Caco-2 (cell line): ENCODE measurements around the gene RORC. TPM values are rescaled to one million over a fixed set of nuclear protein-coding genes. Genes with fewer than 3 reads are reported as not detected.

Experiments
- BruUV-seq: library from RNA; stranded (reverse); fragments of 400-500 nt; replicated peaks from 2 replicates; lab custom pipeline; 2021; lab: Mats Ljungman, UMichigan
- CTCF ChIA-PET: fragments of 300-600 bp; sonication (Branson Sonifier 250); formaldehyde crosslinking; loops from one replicate; lab custom pipeline; 2022; ENCODE audit warnings: antibody characterized with exemption; lab: Charles Lee
- POLR2A ChIA-PET: fragments of 300-600 bp; sonication (Branson Sonifier 250); formaldehyde crosslinking; loops from one replicate; lab custom pipeline; 2022; ENCODE audit warnings: antibody characterized with exemption; lab: Charles Lee
- DNase-seq, 2 experiments: peaks; one replicate each; pipeline versions ENCODE4 v3.0.0 to v3.0.0-alpha.2; 2020 to 2022
- H3K27me3 ChIP-seq: replicated peaks from 2 replicates; pipeline ENCODE4 v1.6.0; 2011; ENCODE audit warnings: low read length; ENCODE audit not compliant: control insufficient read depth, insufficient read depth
- H3K36me3 ChIP-seq: 2 replicates; pipeline ENCODE4 v1.5.1; 2011; ENCODE audit warnings: low read length; ENCODE audit not compliant: control insufficient read depth, insufficient read depth
- H3K4me1 ChIP-seq: fragments of 250-450 bp; sonication (Bioruptor Pico); 2 replicates; pipeline ENCODE4 v1.5.1; 2020; ENCODE audit warnings: mild to moderate bottlenecking
- H3K4me3 ChIP-seq: 2 replicates; pipeline ENCODE4 v1.5.1; 2011; ENCODE audit warnings: low read depth, mild to moderate bottlenecking, control low read depth, low read length
- H3K9me3 ChIP-seq: fragments of 250-450 bp; sonication (Bioruptor Pico); 2 replicates; pipeline ENCODE4 v1.5.1; 2020; ENCODE audit warnings: mild to moderate bottlenecking, moderate library complexity
- H3K27ac Mint-ChIP-seq: one replicate; pipeline ENCODE4 v1.8.0; 2022; ENCODE audit warnings: mixed read lengths; ENCODE audit not compliant: unreplicated experiment
- H3K27me3 Mint-ChIP-seq: one replicate; pipeline ENCODE4 v1.8.0; 2022; ENCODE audit warnings: mixed read lengths; ENCODE audit not compliant: insufficient read depth, unreplicated experiment
- H3K36me3 Mint-ChIP-seq: one replicate; pipeline ENCODE4 v1.8.0; 2022; ENCODE audit warnings: mild to moderate bottlenecking, mixed read lengths; ENCODE audit not compliant: insufficient read depth, unreplicated experiment
- H3K4me1 Mint-ChIP-seq: one replicate; pipeline ENCODE4 v1.8.0; 2022; ENCODE audit warnings: low read depth, mixed read lengths; ENCODE audit not compliant: unreplicated experiment
- H3K4me3 Mint-ChIP-seq: one replicate; pipeline ENCODE4 v1.8.0; 2022; ENCODE audit warnings: mild to moderate bottlenecking, moderate library complexity, mixed read lengths; ENCODE audit not compliant: unreplicated experiment
- H3K9me3 Mint-ChIP-seq: one replicate; pipeline ENCODE4 v1.8.0; 2022; ENCODE audit warnings: mixed read lengths; ENCODE audit not compliant: unreplicated experiment
- intact Hi-C: fragments of 100-400 bp; cut with micrococcal nuclease; formaldehyde crosslinking; loops from one replicate; pipeline ENCODE4 v1.10.0; 2022; ENCODE audit not compliant: unreplicated experiment
- total RNA-seq: library from RNA; stranded (reverse); gene quantifications from 2 replicates; pipeline ENCODE4 v1.2.3, GENCODE V29; 2022
- TF ChIP-seq, protein P1 (sequence below), 2 experiments: fragments of 200-600 bp in 1 of 2; IDR thresholded peaks; 1 replicate in 1 of 2; 2 replicates in 1 of 2; pipeline versions ENCODE4 v1.5.1 to v1.8.0; 2011 to 2022; ENCODE audit warnings: antibody characterized with exemption in 1 of 2, control low read depth in 1 of 2, inconsistent platforms in 1 of 2, low read depth in 1 of 2, low read length in 1 of 2, mild to moderate bottlenecking in 1 of 2, moderate library complexity in 1 of 2; ENCODE audit not compliant: insufficient read depth in 1 of 2, severe bottlenecking in 1 of 2, unreplicated experiment in 1 of 2

Gene RORC
- total RNA-seq, 1 experiment from 2014 or later: not detected

DNA sequence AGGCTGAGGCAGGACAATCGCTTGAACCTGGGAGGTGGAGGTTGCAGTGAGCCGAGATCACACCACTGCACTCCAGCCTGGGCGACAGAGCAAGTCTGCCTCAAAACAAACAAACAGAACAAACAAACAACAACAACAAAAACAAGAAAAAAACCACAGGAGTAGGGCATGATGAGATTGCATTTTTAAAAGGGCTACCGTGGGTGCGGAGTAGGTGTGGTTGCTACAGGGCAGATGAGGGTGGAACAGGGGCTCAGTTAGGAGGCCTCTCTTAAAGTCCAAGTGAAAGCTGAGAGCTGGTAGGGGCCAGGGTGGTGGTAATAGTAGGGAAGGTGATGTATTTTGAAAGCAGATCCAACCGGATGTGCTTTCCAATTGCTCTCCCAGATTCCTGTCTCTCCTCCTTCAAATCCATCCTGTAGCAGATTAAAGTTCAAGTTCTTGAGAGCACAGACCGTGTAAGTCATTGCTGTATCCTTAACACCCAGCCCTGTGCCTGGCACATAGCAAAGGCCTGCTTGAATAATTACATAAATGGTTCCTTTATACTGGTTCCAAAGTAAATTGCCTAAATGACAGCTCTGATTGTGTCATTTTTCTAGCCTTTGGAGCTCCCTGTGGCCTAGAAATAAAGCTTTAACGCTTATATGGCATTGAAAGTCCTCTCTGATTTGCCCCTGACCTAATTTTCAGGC lies 22.2 kb downstream of the RORC start:
- H3K27ac Mint-ChIP-seq: peak overlapping the region; percentile 8
- ChIA-PET POLR2A (no interaction called here), CTCF (no interaction called here)
- peaks cover 12% of the 10 kb centered on the region for H3K27me3 Mint-ChIP-seq
- no peaks in the 10 kb centered on the region for H3K36me3 ChIP-seq
- TF ChIP-seq, protein P1, sequence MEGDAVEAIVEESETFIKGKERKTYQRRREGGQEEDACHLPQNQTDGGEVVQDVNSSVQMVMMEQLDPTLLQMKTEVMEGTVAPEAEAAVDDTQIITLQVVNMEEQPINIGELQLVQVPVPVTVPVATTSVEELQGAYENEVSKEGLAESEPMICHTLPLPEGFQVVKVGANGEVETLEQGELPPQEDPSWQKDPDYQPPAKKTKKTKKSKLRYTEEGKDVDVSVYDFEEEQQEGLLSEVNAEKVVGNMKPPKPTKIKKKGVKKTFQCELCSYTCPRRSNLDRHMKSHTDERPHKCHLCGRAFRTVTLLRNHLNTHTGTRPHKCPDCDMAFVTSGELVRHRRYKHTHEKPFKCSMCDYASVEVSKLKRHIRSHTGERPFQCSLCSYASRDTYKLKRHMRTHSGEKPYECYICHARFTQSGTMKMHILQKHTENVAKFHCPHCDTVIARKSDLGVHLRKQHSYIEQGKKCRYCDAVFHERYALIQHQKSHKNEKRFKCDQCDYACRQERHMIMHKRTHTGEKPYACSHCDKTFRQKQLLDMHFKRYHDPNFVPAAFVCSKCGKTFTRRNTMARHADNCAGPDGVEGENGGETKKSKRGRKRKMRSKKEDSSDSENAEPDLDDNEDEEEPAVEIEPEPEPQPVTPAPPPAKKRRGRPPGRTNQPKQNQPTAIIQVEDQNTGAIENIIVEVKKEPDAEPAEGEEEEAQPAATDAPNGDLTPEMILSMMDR (IDR thresholded peaks at IDR 0.05; ENCODE audit: insufficient read depth in 1 of 2, low read depth in 1 of 2, low read length in 1 of 2, severe bottlenecking in 1 of 2, unreplicated experiment in 1 of 2): no peak
- no TSS peak for BruUV-seq
- no peak overlapping the region for H3K4me3 Mint-ChIP-seq
- intact Hi-C loops: no loop called here
- H3K27me3 ChIP-seq: no peaks in the 10 kb centered on the region; the same call in none of the 2 replicates
- DNase-seq: no peak
- H3K9me3 ChIP-seq: no peaks in the 10 kb centered on the region
- no peak overlapping the region for H3K4me3 ChIP-seq
- peaks cover 10% of the 10 kb centered on the region for H3K4me1 Mint-ChIP-seq
- H3K4me1 ChIP-seq: no peaks in the 10 kb centered on the region
- H3K36me3 Mint-ChIP-seq: no peaks in the 10 kb centered on the region
- no peaks in the 10 kb centered on the region for H3K9me3 Mint-ChIP-seq

DNA sequence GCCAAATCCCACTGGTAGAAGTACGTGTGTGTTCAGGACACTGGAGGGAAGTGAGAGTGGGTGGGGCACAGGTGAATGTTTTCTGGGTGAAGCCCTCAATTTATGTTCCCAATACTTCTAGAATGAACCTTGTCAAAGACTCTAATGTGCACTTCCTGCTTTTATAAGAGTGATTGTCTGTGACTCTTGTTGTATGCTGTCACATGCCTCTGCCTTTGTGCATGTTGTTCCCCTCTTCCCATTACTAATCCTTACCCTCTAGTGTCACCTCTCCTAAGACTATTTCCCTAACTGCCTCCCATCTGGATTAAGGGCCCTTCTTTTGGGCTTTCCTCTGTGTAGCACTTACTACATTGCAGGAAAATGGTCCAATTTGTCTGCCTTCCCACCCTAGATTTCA lies 23.8 kb downstream of the RORC start:
- no peaks in the 10 kb centered on the region for H3K4me1 ChIP-seq
- H3K27ac Mint-ChIP-seq: peak overlapping the region; percentile 2
- CTCF ChIA-PET: no interaction called here
- POLR2A ChIA-PET: no interaction called here
- H3K27me3 Mint-ChIP-seq: peaks cover 13% of the 10 kb centered on the region
- H3K4me1 Mint-ChIP-seq: peaks cover 10% of the 10 kb centered on the region
- no peaks in the 10 kb centered on the region; the same call in 1 of the 2 replicates for H3K27me3 ChIP-seq
- DNase-seq: no peak
- BruUV-seq: no TSS peak
- no peak overlapping the region for H3K4me3 ChIP-seq
- no peaks in the 10 kb centered on the region for H3K36me3 ChIP-seq
- no peak overlapping the region for H3K4me3 Mint-ChIP-seq
- no peaks in the 10 kb centered on the region for H3K36me3 Mint-ChIP-seq
- no peaks in the 10 kb centered on the region for H3K9me3 Mint-ChIP-seq
- intact Hi-C loops: no loop called here
- TF ChIP-seq, protein P1 (IDR thresholded peaks at IDR 0.05; ENCODE audit: insufficient read depth in 1 of 2, low read depth in 1 of 2, low read length in 1 of 2, severe bottlenecking in 1 of 2, unreplicated experiment in 1 of 2): no peak
- H3K9me3 ChIP-seq: no peaks in the 10 kb centered on the region

DNA sequence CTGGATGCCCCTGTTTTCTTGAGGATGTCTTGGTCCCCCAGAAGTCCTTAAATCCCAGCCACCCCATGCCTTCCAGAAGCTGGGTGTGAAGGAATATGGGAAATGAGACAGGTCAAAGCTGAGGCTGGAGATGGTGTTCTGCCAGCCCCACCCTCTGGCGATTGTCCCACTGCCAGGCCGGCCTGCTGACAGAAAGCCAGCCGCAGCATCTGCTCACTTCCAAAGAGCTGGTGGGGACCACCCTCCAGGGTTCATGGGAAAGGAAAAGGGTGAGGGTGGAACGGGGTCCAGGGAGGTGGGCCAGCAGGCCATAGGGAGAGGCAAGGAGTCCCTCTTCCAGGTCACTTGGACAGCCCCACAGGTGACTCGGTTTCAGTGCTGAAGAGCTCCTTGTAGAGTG lies 24.5 kb downstream of the RORC start:
- peaks cover 9% of the 10 kb centered on the region for H3K27me3 Mint-ChIP-seq

More for the DNA sequence above, 24.5 kb downstream of the RORC start:
- Histone ChIP-seq H3K36me3 (no peaks in the 10 kb centered on the region), H3K4me3 (no peak overlapping the region), H3K27me3 (no peaks in the 10 kb centered on the region; the same call in 1 of the 2 replicates), H3K9me3 (no peaks in the 10 kb centered on the region), H3K4me1 (no peaks in the 10 kb centered on the region)
- DNase-seq: no peak
- ChIA-PET CTCF (no interaction called here), POLR2A (no interaction called here)
- TF ChIP-seq, protein P1 (IDR thresholded peaks at IDR 0.05; ENCODE audit: insufficient read depth in 1 of 2, low read depth in 1 of 2, low read length in 1 of 2, severe bottlenecking in 1 of 2, unreplicated experiment in 1 of 2): no peak
- Mint-ChIP-seq H3K4me3 (no peak overlapping the region), H3K9me3 (no peaks in the 10 kb centered on the region), H3K27ac (no peak overlapping the region), H3K4me1 (peaks cover 10% of the 10 kb centered on the region), H3K36me3 (no peaks in the 10 kb centered on the region)
- intact Hi-C loops: no loop called here
- BruUV-seq: no TSS peak
